Fibroblast of lung (primary cell): ENCODE data around the gene BGLAP.

Experiments
- CTCF ChIP-seq, 2 donors: IDR thresholded peaks in 1 of 2; conservative IDR thresholded peaks in 1 of 2; 1 replicate in 1 of 2; 2 replicates in 1 of 2; pipeline ENCODE4 v1.5.1; 2011 to 2012; ENCODE audit warnings: low read length in 2 of 2, control low read depth in 1 of 2, inconsistent platforms in 1 of 2, low read depth in 1 of 2, mild to moderate bottlenecking in 1 of 2
- EZH2 ChIP-seq: IDR thresholded peaks from 2 replicates; pipeline ENCODE4 v1.5.1; 2012; ENCODE audit warnings: low read length, control low read depth, mild to moderate bottlenecking; ENCODE audit errors: missing control alignments

- no peak for TF ChIP-seq CTCF (conservative IDR thresholded peaks at IDR 0.05 in 1 of 2, IDR thresholded peaks at IDR 0.05 in 1 of 2; ENCODE audit: low read depth in 1 of 2, low read length in 2 of 2)
- no peak for TF ChIP-seq EZH2
Measured at GRCh38 chr1:156241311-156241811, 623 bp upstream of the BGLAP start.
